SW 1271 (cell line): ENCODE results near the gene GLCE.
A peak's percentile ranks its signal among the peaks of the same experiment; 100 is the strongest.
"Not testable (repeated sequence)": the region's sequence is repeated elsewhere in the genome, so short reads cannot be mapped to it uniquely, and the experiment has no call there.

Experiments used
- DNase-seq, 2 experiments: peaks; one replicate each; lab custom pipeline; 2025; lab: John Stamatoyannopoulos, UW

The GLCE gene

DNA sequence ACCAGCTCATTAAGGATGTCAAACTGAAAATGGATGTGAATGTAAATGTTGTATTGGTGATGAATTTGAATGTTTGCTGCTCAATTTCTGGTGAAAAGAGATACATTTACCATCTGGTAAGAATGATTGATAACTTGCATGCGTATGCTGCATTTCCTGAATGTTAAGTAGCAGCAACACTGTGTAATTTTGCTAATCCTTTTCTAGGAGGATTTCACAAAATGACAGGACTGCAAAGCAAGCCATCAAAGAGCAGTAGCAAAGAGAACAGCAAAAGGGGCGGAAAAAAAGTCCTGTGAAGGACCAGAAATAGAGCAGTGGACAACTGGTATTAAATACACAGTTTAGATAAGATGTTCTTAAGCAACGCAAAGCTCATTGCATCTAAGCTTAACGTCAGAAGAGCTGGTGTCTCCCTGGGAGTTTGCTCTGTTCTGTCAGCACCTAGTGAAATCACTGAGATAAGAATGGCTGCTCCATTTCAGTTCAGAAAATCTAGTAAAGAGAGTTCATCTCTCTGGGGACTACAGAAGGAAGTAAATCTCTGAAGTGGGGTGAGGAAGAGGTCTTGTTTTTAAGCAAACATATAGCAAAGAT is 114.7 kb downstream of the GLCE start:
- no peak for DNase-seq

DNA sequence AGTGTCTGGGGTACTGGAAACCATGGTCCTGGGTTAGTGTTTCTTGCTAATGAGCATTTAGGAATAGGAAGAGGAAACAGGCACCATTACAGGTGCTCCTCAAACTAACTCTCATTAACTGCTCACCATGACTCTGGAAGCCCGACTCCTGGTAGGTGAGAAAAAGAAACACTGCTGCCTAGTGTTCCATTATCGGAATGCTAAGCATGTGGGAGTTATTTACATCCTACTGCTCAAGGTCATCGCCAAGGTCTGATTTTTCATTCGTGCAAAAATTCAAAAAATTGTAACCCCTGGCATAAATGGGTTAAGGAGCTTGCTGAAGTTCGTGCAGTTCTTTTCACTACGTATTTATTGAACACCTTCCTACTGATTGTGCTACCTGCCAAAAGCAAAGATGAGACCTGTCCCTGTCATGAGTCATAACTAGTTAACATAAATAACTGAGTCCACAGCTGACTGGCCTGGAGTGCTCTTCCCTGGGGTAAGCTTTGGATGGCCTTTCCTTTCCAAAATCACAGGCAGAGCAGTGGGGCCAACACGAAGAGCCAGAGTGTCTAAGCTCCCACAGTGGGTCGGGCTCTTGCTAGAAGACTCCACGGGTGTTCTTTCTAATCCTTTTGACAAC is 115.6 kb downstream of the GLCE start:
- no peak for DNase-seq

DNA sequence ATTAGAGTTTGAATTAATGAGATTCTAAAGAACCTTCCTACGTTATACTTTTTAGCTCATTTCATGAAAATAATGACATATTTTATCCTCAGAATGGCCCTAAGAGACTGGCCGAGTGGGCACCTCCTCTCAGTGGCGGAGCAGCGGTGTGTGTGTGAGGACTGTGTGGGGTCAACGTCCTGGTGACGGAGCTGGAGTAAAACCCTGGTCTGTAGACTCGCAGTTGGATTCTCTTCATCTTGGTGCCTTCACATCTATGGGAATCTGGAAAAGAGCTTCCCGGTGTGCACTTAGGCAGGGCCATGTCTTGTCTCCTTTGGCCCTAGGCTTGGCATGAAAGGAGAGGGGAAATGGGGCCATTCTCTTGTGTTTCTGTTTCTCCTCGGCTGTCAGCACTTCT is 116.9 kb downstream of the GLCE start:
- DNase-seq: no peak

DNA sequence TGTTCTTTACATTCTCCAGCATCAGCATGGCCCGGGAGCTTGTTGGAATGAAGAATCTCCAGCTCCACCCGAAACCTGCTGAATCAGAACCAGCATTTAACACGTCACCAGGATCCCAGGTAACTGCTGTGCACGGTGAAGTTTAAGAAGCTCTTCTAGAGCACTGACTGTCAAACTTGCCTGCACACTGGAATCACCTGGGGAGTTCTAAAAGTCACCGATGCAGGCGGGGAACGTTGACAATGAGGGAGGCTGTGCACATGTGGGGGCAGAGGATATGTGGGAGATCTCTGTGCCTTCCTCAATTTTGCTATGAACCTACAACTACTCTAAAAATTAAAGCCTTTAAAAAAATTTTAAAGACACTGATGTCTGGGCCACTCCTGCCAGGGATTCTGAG is 119.2 kb downstream of the GLCE start:
- no peak for DNase-seq

DNA sequence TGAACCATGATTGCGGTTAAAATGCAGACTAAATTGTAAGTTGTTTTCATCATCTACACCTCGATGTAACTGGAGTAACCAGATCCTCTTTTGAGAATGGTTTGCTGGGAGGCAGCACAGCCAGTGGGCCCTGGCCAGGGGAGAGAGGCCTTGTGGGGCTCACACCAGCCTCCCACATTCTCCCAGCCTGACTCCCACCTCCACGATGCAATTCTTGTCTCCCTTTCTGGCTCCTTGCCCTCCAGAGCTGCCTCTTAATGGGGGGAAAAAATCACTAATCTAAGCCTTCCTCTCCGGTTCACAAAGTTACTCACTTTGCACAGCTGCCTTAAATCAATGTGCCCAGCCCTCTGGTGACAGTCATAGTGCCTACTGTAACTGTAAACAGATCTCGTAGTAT is 120.3 kb downstream of the GLCE start:
- no peak for DNase-seq

DNA sequence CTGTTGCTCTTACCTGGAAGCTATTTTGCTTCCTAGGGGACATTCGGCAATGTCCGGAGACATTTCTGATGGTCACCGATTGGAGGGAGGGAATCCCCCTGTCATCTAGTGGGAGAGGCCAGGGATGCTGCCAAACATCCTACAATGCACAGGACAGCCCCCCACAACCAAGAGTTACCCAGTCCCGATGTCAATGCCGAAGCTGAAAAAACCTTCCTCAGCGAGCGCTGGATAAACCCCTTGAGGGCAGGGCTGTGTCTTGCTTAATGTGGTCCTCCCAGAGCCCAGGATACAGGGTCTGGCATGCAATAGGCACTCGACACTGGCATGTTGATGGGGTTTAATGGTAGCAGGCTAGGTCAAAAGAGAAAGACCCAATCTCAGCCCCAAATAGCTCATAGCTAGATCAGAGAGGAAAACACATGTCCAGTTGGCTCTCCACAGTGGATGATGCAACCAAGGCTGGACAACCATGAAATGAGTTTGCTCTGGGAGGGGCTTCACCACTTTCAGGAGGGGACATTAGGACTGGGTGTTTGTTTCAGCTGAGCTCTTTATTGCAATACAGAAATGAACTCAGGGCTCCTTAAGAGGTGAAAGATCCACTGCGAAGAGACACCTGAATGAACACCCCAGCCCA is 121.8 kb downstream of the GLCE start:
- no peak for DNase-seq

DNA sequence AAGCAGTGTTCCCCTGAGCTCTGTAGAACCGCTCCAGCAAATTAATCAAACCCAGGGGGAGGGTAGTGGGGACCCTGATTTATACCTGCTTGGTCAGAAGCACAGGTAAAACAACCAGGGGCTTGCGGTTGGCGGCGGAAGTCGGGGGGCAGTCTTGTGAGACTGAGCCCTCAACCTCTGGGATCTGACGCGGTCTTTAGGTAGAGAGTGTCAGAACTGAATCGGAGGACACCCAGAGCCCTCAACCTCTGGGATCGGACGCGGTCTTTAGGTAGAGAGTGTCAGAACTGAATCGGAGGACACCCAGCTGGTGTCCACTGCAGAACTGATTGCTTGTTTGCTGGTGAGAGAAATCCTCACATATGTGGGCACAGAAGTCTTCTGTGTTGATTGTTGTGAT is 125.4 kb downstream of the GLCE start:
- no peak for DNase-seq

DNA sequence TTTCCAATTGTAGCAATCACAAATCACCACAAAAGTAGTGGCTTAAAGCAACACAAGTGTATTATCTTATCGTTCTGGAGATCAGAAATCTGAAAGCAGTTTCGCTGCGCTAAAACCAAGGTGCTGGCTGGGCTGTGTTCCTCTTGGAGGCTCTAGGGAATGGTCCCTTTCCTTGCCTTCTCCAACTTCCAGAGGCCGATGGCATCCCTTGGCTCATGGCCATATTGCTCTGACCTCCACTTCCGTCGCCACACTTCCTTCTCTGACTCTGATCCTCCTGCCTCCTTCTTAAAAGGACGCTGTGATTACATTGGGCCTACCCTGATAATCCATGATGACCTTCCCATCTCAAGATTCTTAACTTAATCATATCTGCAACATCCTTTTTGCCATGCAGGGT is 127.6 kb downstream of the GLCE start:
- DNase-seq: no peak

DNA sequence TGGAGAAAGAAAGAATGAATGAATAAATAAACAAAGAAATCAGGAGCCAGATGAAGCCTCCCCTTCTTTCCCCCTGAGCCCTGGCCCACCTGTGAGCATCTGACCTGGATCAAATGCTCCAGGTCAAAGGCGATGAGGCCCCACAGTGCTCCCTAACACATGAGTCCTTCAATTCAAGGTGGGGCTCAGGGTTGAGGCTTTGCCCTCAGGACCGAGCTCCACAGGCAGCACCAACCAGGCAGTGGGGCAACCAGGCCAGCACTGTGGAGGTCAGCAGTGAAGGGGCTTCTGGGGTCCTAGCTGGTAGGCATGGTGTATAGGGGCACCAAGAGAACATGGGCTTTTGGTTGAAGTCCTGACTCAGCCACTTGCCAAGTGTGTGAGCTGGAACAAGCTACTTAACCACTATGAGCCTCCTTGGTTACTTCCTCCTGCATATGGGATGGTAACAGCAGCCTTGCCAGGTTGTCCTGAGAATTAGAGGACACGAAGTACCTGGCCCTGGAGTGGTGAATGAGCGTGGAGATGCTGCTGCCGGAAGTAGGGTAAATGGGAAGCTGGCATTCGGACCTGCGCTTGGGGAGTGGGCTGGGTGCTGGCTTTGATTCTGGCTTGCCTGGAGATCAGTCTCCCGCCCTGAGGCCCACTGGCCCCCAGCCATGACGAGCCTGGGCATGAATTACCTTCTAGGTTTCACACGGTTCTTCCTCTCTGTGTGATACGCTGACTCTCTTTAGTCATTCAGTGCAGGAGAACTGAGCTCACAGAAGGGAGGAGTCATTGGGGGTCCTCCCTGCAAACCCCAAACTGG is 128.3 kb downstream of the GLCE start:
- no peak for DNase-seq

DNA sequence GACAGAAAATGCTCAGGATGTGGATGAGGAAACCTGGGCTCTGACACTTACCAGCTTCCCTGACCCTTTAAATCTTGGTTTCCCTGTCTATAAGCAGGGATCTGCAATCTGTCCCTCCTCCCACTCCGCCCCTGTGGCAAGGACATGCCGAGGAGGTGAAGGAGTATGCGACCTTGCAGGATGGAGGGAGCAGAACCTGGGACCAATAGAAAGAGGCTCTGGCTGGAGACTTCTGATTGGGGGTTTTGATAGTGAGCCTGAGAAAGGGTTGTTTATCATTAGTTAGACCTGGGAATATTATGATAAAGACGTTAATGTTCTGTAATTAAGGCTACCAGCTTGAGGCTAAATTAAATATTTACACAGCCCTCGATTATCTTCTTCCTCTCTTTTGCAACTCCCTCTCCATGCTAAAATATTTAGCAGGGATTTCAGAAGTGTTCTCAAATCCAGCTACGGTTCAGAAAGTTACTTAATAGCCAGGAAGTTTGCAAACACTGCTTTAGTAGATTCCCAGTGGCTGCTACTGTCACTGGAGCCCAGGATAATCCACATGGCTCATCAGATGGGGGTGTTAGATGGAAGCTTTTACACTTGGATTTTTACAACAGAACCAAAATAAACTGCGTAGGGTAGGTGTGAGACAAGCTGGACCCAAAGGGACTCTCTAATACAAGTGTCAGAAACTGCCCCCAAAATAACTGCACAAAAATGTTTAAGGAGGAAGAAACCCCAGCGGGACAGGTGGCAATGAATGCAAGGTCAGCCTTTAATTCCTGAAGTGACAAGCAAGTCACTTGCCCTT is 129.1 kb downstream of the GLCE start:
- DNase-seq: no peak

DNA sequence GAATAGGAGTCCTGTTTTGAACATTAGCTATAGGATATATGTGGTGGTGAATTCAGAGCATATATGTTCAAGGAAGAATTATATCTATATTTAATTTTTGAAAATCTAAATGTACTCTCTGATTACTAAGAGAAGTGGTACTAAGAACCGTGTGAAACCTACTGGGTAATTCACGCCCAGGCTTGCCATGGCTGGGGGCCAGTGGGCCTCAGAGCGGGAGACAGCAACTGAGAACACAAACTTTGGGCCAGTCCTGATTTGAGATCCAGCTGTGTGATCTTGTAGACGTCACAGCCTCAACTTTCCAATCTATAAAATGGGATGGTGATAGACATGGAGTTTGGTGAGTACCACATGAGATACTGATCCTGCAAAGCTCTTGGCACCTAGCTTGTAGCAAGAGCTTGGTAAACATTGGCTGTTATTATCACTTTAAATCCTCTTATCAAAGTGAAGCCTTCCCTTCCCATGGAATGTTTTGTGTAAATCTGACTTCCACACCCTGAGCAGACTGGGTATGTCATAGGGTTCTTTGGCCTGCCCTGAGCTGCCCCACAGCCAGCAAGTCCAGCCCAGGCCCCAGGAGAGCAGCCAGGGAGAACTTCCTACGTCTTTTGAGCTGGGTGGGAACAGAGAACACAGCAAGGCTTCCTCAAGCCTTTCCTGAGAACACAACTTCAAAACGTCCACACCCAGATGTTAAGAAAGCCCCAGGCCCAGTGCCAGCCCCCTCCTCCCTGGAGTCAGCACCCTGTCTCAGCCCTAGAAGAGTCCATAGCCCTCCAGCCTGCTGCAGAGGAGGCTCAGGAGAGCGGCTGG is 130.1 kb downstream of the GLCE start:
- no peak for DNase-seq

DNA sequence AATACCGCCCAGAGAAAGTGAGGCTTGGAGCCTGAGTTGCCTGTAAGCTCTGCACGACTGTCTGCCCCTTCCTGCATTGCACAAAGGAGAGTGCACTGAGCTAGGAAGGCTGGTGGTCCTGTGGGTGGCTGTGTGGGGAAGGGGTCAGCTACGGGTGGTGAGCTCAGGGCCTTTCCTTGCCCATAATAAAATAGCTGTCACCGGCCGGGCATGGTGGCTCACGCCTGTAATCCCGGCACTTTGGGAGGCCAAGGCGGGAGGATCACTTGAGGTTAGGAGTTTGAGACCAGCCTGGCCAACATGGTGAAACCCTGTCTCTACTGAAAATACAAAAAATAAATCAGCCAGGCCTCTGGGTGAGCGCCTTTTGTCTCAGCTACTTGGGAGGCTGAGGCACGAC is 131.2 kb downstream of the GLCE start:
- not testable (repeated sequence) for DNase-seq

DNA sequence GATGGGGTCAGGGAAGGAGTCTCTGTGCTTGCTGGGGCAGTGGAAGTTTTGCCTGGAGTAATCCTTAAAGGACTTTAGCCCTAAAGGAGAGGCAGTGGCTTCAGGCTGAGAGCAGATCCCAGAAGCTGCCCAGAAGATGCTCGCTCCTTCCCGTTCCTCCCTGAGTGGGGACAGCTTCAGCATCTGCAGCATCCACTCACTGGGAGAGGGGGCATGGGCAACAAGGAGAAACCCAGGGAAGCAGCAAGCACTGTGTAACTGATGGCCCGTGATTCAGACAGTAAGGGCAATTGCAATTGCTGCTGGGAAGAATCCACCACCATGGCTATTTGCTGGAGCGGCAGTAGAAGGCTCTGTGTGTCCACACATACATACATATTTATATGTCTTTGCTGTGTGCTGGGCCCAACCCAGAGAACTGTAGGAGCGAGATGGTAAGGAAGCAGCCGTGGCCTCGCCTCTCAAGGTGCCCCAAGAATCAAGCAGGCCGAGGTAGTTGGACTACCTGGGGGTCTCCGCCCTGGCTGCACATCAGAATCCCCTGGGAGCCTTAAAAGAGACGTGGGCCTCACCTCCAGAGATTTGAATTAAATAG is 132.5 kb downstream of the GLCE start:
- no peak for DNase-seq

DNA sequence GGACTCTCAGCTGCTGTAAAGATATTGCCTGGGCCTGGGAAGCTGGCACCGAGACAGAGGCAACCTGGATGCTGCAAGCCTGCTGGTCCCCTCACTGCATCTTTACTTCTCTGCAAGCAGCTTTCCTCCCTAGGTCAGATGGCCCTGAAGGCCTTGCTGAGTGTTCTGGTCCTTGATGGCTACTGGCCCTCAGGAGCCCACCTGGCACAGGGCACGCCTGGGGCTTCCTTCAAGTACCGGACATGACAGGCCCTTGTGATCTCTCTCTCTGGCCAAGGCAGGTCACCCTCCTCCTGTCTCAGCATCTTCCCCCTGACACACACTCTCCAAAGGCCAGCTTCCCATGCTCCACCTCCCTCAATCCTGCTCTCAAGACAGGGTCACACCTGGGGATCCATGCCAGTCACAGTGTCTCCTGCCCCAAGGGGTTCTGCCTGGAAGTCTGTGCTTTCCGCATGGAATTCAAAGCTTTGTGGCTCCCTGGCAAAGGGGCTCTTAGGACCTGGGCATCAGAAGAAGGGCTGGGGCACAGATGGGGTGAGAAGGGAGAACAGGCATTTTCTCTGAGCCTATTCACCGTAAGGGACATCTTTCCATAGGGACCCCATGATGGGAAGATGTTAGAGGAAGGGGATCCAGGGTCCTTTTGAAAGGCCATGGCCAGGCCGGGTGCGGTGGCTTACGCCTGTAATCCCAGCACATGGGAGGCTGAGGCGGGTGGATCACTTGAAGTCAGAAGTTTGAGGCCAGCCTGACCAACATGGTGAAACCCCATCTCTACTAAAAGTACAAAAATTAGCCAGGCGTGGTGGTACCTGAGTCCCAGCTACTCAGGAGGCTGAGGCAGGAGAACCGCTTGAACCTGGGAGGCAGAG is 133.5 kb downstream of the GLCE start:
- no peak for DNase-seq

DNA sequence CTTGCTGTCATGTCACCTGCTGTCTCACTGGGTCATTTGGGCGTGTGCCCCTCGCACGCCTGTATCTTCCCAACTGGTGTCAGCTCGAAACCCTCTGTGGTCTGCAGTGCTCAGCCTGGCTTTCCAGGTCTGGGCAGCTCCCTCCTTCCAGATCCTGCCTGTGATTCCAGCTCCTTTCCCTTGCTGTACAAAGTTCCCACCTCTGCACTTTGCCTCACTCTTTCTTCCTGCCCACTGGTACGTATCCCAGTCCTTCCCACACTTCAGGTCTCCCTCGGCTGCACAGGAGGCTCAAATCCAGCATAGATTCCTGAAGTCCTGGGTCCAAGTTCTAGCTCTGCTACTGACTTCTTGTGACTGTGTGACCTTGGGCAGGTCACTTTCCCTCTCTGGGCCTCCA is 136.2 kb downstream of the GLCE start:
- no peak for DNase-seq

DNA sequence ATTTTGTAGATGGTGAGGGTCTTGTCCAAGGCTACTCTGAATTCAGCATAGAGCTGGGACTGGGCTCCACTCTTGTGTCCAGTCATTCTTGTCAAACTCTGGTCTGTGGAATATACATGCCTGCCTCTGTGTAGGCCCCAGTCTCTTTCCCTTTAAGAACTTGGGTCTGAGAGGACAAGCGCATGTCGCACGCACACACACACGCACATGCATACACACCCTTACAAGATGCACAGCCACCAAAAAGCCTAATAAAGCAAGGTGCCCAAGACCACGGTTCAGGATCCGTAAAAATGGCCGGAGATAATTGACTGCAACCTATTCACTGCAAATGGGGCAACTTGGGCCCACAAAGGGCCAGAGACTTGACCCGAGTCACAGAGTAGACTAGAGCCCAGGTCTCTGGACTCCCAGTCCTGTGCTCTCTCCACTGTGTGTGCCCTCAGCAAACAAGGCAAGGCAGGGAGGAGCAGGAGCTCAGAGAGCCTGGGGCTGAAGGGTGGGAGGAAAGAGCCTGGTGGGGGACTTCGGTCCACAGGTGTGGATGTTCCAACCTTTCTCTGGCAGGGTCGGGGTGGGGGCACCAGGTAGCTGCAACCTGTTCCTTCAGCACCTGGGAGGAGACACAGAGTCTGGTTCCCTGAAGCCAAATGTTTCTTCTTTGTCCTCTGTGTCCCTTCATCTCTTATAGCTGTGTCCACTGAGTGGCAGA is 137.4 kb downstream of the GLCE start:
- no peak for DNase-seq

DNA sequence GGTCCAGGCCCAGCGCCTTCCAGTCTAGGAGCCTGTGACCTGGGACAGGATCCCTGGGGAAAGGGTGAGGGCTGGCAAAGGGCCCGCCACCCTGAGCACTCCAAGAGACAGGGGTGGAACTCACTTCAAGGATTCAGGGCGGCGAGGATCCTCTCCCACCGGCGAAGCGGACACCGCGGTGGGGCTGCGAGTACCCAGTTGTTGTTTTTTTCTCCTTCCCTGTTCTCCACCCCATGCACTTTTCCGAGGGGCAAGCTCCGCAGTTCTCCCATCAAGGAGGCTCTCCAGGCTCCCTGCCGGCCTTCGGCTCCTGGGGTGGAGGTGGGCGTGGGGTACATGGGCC is 137.9 kb downstream of the GLCE start:
- DNase-seq: no peak

DNA sequence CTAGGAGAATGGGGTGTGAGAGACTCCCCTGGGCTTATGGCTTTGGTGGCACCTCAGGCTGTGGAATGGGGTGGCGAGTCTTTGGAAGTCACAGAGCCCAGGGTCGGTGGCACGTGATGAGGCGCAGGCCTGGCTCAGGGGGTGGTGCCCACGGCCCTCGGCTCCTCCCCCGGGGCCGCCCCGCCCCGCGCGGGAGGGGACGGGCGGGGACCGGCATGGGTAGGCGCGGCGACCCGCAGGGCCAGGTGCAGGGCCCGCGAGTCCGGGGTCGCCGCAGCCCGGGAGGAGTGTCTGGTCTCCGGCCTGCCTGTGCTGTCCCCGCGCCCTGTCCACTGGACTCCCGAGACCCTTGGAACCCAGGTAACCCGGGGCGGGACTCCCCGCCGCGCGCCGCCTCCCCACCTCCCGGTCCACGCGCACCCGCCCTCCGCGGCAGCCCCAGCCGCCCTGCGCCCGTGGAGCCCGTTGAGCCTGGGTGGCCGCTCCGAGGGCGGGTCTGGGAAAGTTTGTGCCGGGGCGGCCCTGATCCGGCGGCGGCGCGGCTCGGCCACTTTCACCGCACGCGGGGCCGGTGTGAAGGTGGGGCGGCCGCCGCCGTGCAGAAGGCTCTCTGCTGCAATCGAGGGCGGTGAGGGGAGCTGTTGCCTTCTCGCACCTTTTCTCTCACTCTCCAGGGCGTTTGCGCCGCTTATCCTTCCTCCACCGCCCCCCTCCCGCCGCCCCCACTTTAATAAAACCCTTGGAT is 138.4 kb downstream of the GLCE start, which contains the start of gene PAQR5:
Gene PAQR5, plus strand, starts transcription at position 216 of the 745 bp plus-strand sequence. CDS start 61,169 bp downstream, outside the sequence.
- peak in 1 of 2 experiments; percentile 28 for DNase-seq
